Stimulated activated CD8-positive, alpha-beta memory T cell treated with anti-CD3 and anti-CD28 coated beads, Interleukin-7, amount 100 ng/mL, for 24 hours (primary cell): ENCODE data around the gene LPIN2.
"Not testable (repeated sequence)": the region's sequence is repeated elsewhere in the genome, so short reads cannot be mapped to it uniquely, and the experiment has no call there.

ENCODE experiments used
- DNase-seq: peaks from one replicate; pipeline ENCODE4 v3.0.0-alpha.2; 2020; ENCODE audit warnings: low read depth

The LPIN2 gene

GRCh38 chr18:3044931-3045698, 32.2 kb upstream of the LPIN2 start:
- no peak for DNase-seq

- no peak for DNase-seq
Observed at GRCh38 chr18:3042379-3042778, 29.4 kb upstream of the LPIN2 start.

GRCh38 chr18:3041843-3042242, 28.9 kb upstream of the LPIN2 start:
- DNase-seq: no peak

- DNase-seq: no peak
Observed at GRCh38 chr18:3040881-3041280, 27.9 kb upstream of the LPIN2 start.

GRCh38 chr18:3040173-3040572, 27.2 kb upstream of the LPIN2 start:
- DNase-seq: no peak

GRCh38 chr18:3037423-3037915, 24.5 kb upstream of the LPIN2 start:
- DNase-seq: no peak

GRCh38 chr18:3036108-3036507, 23.2 kb upstream of the LPIN2 start:
- DNase-seq: no peak

- DNase-seq: no peak
Observed at GRCh38 chr18:3035635-3036034, 22.7 kb upstream of the LPIN2 start.

- DNase-seq: no peak
Observed at GRCh38 chr18:3032721-3033120, 19.8 kb upstream of the LPIN2 start.

- DNase-seq: no peak
Observed at GRCh38 chr18:3029215-3029952, 16.4 kb upstream of the LPIN2 start.

- not testable (repeated sequence) for DNase-seq
Observed at GRCh38 chr18:3028115-3028514, 15.2 kb upstream of the LPIN2 start.

GRCh38 chr18:3027370-3027891, 14.5 kb upstream of the LPIN2 start:
- DNase-seq: no peak

GRCh38 chr18:3025544-3025943, 12.6 kb upstream of the LPIN2 start:
- no peak for DNase-seq

- DNase-seq: not testable (repeated sequence)
Observed at GRCh38 chr18:3023603-3024002, 10.7 kb upstream of the LPIN2 start.

GRCh38 chr18:3016585-3017297, 3.8 kb upstream of the LPIN2 start:
- DNase-seq: no peak

- no peak for DNase-seq
Observed at GRCh38 chr18:3015851-3016250, 2.9 kb upstream of the LPIN2 start.

GRCh38 chr18:3015204-3015592, 2.3 kb upstream of the LPIN2 start:
- DNase-seq: no peak

GRCh38 chr18:3014503-3015203, 1.7 kb upstream of the LPIN2 start:
- DNase-seq: no peak

- peak; percentile 12 for DNase-seq
Observed at GRCh38 chr18:3012136-3013023, 564 bp downstream of the LPIN2 start.

GRCh38 chr18:3010086-3010485, 2.9 kb downstream of the LPIN2 start:
- no peak for DNase-seq

GRCh38 chr18:3008541-3008940, 4.4 kb downstream of the LPIN2 start:
- no peak for DNase-seq
